IMR-90 (cell line): ENCODE measurements around the gene NR4A1.

ENCODE experiments used
- BHLHE40 ChIP-seq: fragments of 150-350 bp; IDR thresholded peaks from 2 replicates; pipeline ENCODE4 v1.6.1; 2016; ENCODE audit warnings: mild to moderate bottlenecking, low read depth, low read length
- CEBPB ChIP-seq: IDR thresholded peaks from 2 replicates; pipeline ENCODE4 v1.6.1; 2012; ENCODE audit warnings: low read depth, low read length, improper control_type of control experiment
- CHD1 ChIP-seq: IDR thresholded peaks from 2 replicates; pipeline ENCODE4 v1.6.1; 2012; ENCODE audit warnings: low read depth, low read length, improper control_type of control experiment
- CTCF ChIP-seq: conservative IDR thresholded peaks from 2 replicates; pipeline ENCODE4 v1.5.1; 2012; ENCODE audit warnings: mild to moderate bottlenecking, low read depth, low read length, improper control_type of control experiment
- ELK1 ChIP-seq: fragments of 150-350 bp; IDR thresholded peaks from 2 replicates; pipeline ENCODE4 v1.6.1; 2016; ENCODE audit warnings: low read depth, mild to moderate bottlenecking, low read length, moderate library complexity, borderline replicate concordance
- FOS ChIP-seq: fragments of 150-350 bp; IDR thresholded peaks from 2 replicates; pipeline ENCODE4 v1.6.1; 2016; ENCODE audit warnings: low read depth, low read length
- MAFK ChIP-seq: IDR thresholded peaks from 2 replicates; pipeline ENCODE4 v1.6.1; 2012; ENCODE audit warnings: low read depth, low read length, improper control_type of control experiment
- MXI1 ChIP-seq: IDR thresholded peaks from 2 replicates; pipeline ENCODE4 v1.6.1; 2012; ENCODE audit warnings: low read depth, mild to moderate bottlenecking, low read length, moderate library complexity, borderline replicate concordance
- POLR2A ChIP-seq: IDR thresholded peaks from 2 replicates; pipeline ENCODE4 v1.6.1; 2012; ENCODE audit warnings: mild to moderate bottlenecking, low read depth, low read length
- RAD21 ChIP-seq: IDR thresholded peaks from 2 replicates; pipeline ENCODE4 v1.6.1; 2012; ENCODE audit warnings: low read length, improper control_type of control experiment
- RCOR1 ChIP-seq: IDR thresholded peaks from 2 replicates; pipeline ENCODE4 v1.6.1; 2012; ENCODE audit warnings: mild to moderate bottlenecking, low read length, improper control_type of control experiment; ENCODE audit not compliant: insufficient replicate concordance
- RFX5 ChIP-seq: IDR thresholded peaks from 2 replicates; pipeline ENCODE4 v1.8.0; 2012; ENCODE audit warnings: low read depth, mild to moderate bottlenecking, low read length, moderate library complexity
- SMC3 ChIP-seq: fragments of 150-350 bp; IDR thresholded peaks from 2 replicates; pipeline ENCODE4 v1.6.1; 2016; ENCODE audit warnings: low read depth, mild to moderate bottlenecking, antibody characterized with exemption, low read length, moderate library complexity
- USF2 ChIP-seq: fragments of 150-350 bp; IDR thresholded peaks from 2 replicates; pipeline ENCODE4 v1.6.1; 2017; ENCODE audit warnings: mild to moderate bottlenecking, antibody characterized with exemption, low read length, low read depth

GRCh38 chr12:52090291-52090690, 39.0 kb downstream of the NR4A1 start:
- TF ChIP-seq CTCF (no peak), POLR2A (no peak), FOS (no peak), CHD1 (no peak), MXI1 (no peak), RAD21 (no peak), CEBPB (no peak), BHLHE40 (no peak), RCOR1 (no peak), USF2 (no peak), RFX5 (no peak), ELK1 (no peak), MAFK (no peak), SMC3 (no peak)
